ENCODE results near the gene TMEM178B. TPM values are rescaled to one million over a fixed set of nuclear protein-coding genes. Genes with fewer than 3 reads are reported as not detected.

Gene TMEM178B
- total RNA-seq, 2 donors from 2014 or later: 0.92 to 0.95 TPM

DNA sequence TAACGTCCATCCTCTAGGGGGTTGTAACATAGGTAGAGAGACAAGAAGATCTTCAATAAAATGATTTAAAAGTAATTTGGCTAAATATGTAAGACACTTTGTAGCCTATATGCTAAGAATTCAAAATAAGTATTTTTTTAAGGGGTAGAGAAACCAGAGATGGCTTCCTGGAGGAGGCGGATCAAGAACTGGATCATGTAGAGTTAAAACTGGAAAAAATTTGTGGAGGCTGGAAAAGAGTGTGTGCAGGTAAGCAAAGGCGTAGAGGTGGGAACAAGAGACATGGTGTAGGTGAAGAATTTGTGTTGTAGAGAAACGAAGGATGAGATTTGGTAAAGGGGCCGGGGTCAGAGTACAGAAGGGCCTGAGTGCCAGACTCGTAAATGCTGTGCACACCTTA is 172.6 kb downstream of the TMEM178B start:
- no peaks in the 10 kb centered on the region for H3K36me3 ChIP-seq
- no peak for TF ChIP-seq CTCF (IDR thresholded peaks at IDR 0.05)
- no peak overlapping the region for H3K4me3 ChIP-seq
- DNase-seq (ENCODE audit: low spot score) (no peak), ATAC-seq (ENCODE audit: insufficient number of reproducible peaks, low FRiP score, low read depth) (no peak)
- no peaks in the 10 kb centered on the region for H3K4me1 ChIP-seq (ENCODE audit: control insufficient read depth in 1 of 2, low read depth in 2 of 2)
- no peaks in the 10 kb centered on the region for H3K27me3 ChIP-seq (replicated peaks; ENCODE audit: insufficient read depth)
- H3K9me3 ChIP-seq: no peaks in the 10 kb centered on the region
- H3K27ac ChIP-seq: no peak overlapping the region

GRCh38 chr7:141251180-141251579 is 177.3 kb downstream of the TMEM178B start:
- no peak overlapping the region for H3K27ac ChIP-seq
- no peaks in the 10 kb centered on the region for H3K27me3 ChIP-seq (replicated peaks; ENCODE audit: insufficient read depth)
- no peak for TF ChIP-seq CTCF (IDR thresholded peaks at IDR 0.05)
- H3K4me3 ChIP-seq: no peak overlapping the region
- no peak for DNase-seq (ENCODE audit: low spot score)
- H3K4me1 ChIP-seq (ENCODE audit: control insufficient read depth in 1 of 2, low read depth in 2 of 2): no peaks in the 10 kb centered on the region
- no peaks in the 10 kb centered on the region for H3K36me3 ChIP-seq
- H3K9me3 ChIP-seq: no peaks in the 10 kb centered on the region
- ATAC-seq (ENCODE audit: insufficient number of reproducible peaks, low FRiP score, low read depth): no peak

DNA sequence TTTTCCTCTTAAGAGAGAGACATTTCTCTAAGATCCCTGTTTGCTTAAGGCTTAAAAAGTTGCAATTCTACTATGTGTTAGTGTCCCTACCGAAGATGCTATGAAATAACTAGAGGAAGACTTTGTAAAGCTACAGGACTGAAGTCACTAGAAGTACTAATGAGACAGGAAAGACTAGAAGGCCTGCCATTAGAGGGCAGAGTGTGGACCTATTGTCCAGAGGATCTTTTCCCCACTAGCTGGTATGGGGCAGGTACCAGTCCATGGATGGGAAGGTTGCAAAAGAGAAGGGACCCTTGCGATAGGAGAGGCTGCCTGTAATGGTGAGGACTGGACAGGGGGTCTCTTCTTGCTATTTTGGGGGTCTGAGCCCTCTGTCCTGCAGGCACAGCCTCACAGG is 178.1 kb downstream of the TMEM178B start:
- Histone ChIP-seq H3K27me3 (replicated peaks; ENCODE audit: insufficient read depth) (no peaks in the 10 kb centered on the region), H3K4me1 (ENCODE audit: control insufficient read depth in 1 of 2, low read depth in 2 of 2) (no peaks in the 10 kb centered on the region), H3K9me3 (no peaks in the 10 kb centered on the region), H3K4me3 (no peak overlapping the region), H3K36me3 (no peaks in the 10 kb centered on the region), H3K27ac (no peak overlapping the region)
- DNase-seq (ENCODE audit: low spot score) (no peak), ATAC-seq (ENCODE audit: insufficient number of reproducible peaks, low FRiP score, low read depth) (no peak)
- no peak for TF ChIP-seq CTCF (IDR thresholded peaks at IDR 0.05)

GRCh38 chr7:141257597-141257996 is 183.7 kb downstream of the TMEM178B start:
- TF ChIP-seq CTCF (IDR thresholded peaks at IDR 0.05): no peak
- DNase-seq (ENCODE audit: low spot score) (no peak), ATAC-seq (ENCODE audit: insufficient number of reproducible peaks, low FRiP score, low read depth) (no peak)
- H3K4me1 ChIP-seq (ENCODE audit: control insufficient read depth in 1 of 2, low read depth in 2 of 2): no peaks in the 10 kb centered on the region
- no peak overlapping the region for H3K4me3 ChIP-seq
- peaks cover 12% of the 10 kb centered on the region for H3K9me3 ChIP-seq
- H3K27me3 ChIP-seq (replicated peaks; ENCODE audit: insufficient read depth): no peaks in the 10 kb centered on the region
- no peak overlapping the region for H3K27ac ChIP-seq
- H3K36me3 ChIP-seq: no peaks in the 10 kb centered on the region

GRCh38 chr7:141258559-141258958 is 184.7 kb downstream of the TMEM178B start:
- ATAC-seq (ENCODE audit: insufficient number of reproducible peaks, low FRiP score, low read depth) (no peak), DNase-seq (ENCODE audit: low spot score) (no peak)
- Histone ChIP-seq H3K4me1 (ENCODE audit: control insufficient read depth in 1 of 2, low read depth in 2 of 2) (no peaks in the 10 kb centered on the region), H3K27me3 (replicated peaks; ENCODE audit: insufficient read depth) (no peaks in the 10 kb centered on the region), H3K9me3 (peaks cover 12% of the 10 kb centered on the region), H3K36me3 (no peaks in the 10 kb centered on the region), H3K27ac (no peak overlapping the region), H3K4me3 (no peak overlapping the region)
- no peak for TF ChIP-seq CTCF (IDR thresholded peaks at IDR 0.05)
